Transverse colon (tissue), 3 donors: ENCODE measurements around the gene SEPTIN8.

Experiments used
- EP300 ChIP-seq: sonication (generic); formaldehyde crosslinking; IDR thresholded peaks from one replicate; pipeline ENCODE4 v1.6.1; 2017; ENCODE audit warnings: antibody characterized with exemption, low read depth
- POLR2A ChIP-seq: fragments of 450-650 bp; IDR thresholded peaks from one replicate; pipeline ENCODE4 v1.6.1; 2016; ENCODE audit warnings: antibody characterized with exemption, mild to moderate bottlenecking, moderate library complexity
- TF ChIP-seq, protein P1 (sequence below), 5 experiments: fragments of 200-600 bp in 3 of 5; fragments of 450-650 bp in 2 of 5; sonication (generic) in 3 of 5; IDR thresholded peaks; 1 replicate in 2 of 5; 2 replicates in 3 of 5; pipeline ENCODE4 v1.5.1; 2016 to 2017; ENCODE audit warnings: antibody characterized with exemption in 5 of 5, inconsistent platforms in 3 of 5, mild to moderate bottlenecking in 2 of 5, moderate library complexity in 1 of 5

DNA sequence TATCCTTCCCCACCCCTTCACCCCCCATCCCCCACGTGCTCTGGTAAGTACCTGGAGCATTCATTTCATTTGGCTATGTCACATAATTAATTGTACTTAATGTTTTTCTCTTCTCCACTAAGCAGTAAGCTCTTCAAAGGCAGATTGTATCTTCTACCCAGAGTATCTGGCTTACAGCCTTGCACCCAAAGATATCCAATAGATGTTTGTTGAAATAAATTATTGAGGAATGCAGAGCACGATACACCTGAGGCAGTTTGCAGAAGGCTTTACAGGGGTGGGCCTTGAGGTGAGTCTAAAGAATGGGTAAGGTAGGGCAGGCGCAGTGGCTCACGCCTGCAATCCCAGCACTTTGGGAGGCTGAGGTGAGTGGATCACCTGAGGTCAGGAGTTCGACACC lies 33.6 kb upstream of the SEPTIN8 start:
- TF ChIP-seq, protein P1, sequence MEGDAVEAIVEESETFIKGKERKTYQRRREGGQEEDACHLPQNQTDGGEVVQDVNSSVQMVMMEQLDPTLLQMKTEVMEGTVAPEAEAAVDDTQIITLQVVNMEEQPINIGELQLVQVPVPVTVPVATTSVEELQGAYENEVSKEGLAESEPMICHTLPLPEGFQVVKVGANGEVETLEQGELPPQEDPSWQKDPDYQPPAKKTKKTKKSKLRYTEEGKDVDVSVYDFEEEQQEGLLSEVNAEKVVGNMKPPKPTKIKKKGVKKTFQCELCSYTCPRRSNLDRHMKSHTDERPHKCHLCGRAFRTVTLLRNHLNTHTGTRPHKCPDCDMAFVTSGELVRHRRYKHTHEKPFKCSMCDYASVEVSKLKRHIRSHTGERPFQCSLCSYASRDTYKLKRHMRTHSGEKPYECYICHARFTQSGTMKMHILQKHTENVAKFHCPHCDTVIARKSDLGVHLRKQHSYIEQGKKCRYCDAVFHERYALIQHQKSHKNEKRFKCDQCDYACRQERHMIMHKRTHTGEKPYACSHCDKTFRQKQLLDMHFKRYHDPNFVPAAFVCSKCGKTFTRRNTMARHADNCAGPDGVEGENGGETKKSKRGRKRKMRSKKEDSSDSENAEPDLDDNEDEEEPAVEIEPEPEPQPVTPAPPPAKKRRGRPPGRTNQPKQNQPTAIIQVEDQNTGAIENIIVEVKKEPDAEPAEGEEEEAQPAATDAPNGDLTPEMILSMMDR (IDR thresholded peaks at IDR 0.05): no peak
- TF ChIP-seq POLR2A (no peak), EP300 (no peak)
